Breast epithelium (tissue), 4 donors: ENCODE results near the gene TMPRSS13. TPM values are rescaled to one million over a fixed set of nuclear protein-coding genes. Genes with fewer than 3 reads are reported as not detected.

Source experiments
- DNase-seq, 2 donors: peaks; one replicate each; pipeline ENCODE4 v3.0.0-alpha.2; 2019; ENCODE audit warnings: low spot score in 2 of 2
- H3K27ac ChIP-seq, 2 donors: fragments of 200-600 bp; sonication (generic) in 1 of 2; one replicate each; pipeline ENCODE4 v1.5.1; 2016 to 2019; ENCODE audit warnings: mild to moderate bottlenecking in 1 of 2
- H3K27me3 ChIP-seq, 2 donors: fragments of 200-600 bp; sonication (generic) in 1 of 2; one replicate each; pipeline versions ENCODE4 v1.5.1 to v1.6.0; 2017 to 2019; ENCODE audit warnings: control low read depth in 1 of 2, mild to moderate bottlenecking in 1 of 2
- H3K36me3 ChIP-seq: fragments of 200-600 bp; one replicate; pipeline ENCODE4 v1.5.1; 2019
- H3K4me1 ChIP-seq, 2 donors: fragments of 200-600 bp; sonication (generic); one replicate each; pipeline ENCODE4 v1.5.1; 2016 to 2019; ENCODE audit warnings: control low read depth in 1 of 2
- H3K4me3 ChIP-seq, 3 donors: fragments of 200-600 bp; sonication (generic); 1 replicate in 2 of 3; 2 replicates in 1 of 3; pipeline ENCODE4 v1.5.1; 2016 to 2019; ENCODE audit warnings: mild to moderate bottlenecking in 3 of 3, moderate library complexity in 2 of 3
- H3K9me3 ChIP-seq, 2 donors: fragments of 200-600 bp; sonication (generic) in 1 of 2; one replicate each; pipeline ENCODE4 v1.5.1; 2016 to 2019; ENCODE audit warnings: control low read depth in 1 of 2
- POLR2A ChIP-seq: fragments of 450-650 bp; IDR thresholded peaks from one replicate; pipeline ENCODE4 v1.6.1; 2016; ENCODE audit warnings: antibody characterized with exemption, mild to moderate bottlenecking, moderate library complexity
- POLR2AphosphoS5 ChIP-seq, 3 donors: sonication (generic); formaldehyde crosslinking; IDR thresholded peaks; one replicate each; pipeline ENCODE4 v1.6.1; 2017; ENCODE audit warnings: antibody characterized with exemption in 3 of 3
- intact Hi-C: fragments of 100-400 bp; cut with DNase I; formaldehyde crosslinking; loops from one replicate; pipeline ENCODE4 v1.15.1; 2023; ENCODE audit warnings: low total_unique reads
- total RNA-seq, 3 donors: library from RNA; depleted of rRNA; stranded (reverse); fragments of >200 nt; gene quantifications; one replicate each; pipeline ENCODE4 v1.1.0, GENCODE V29; 2016
- TF ChIP-seq, protein P1 (sequence below), 3 donors: fragments of 450-650 bp; IDR thresholded peaks; one replicate each; pipeline ENCODE4 v1.5.1; 2016 to 2017; ENCODE audit warnings: antibody characterized with exemption in 3 of 3, mild to moderate bottlenecking in 3 of 3, moderate library complexity in 3 of 3

TMPRSS13 gene
- total RNA-seq, 3 donors from 2014 or later: 0.32 to 34.0 (median 12.5) TPM

- Histone ChIP-seq H3K9me3 (no peaks in the 10 kb centered on the region), H3K4me3 (no peak overlapping the region), H3K27me3 (no peaks in the 10 kb centered on the region), H3K27ac (no peak overlapping the region), H3K36me3 (no peaks in the 10 kb centered on the region), H3K4me1 (no peaks in the 10 kb centered on the region)
- TF ChIP-seq, protein P1, sequence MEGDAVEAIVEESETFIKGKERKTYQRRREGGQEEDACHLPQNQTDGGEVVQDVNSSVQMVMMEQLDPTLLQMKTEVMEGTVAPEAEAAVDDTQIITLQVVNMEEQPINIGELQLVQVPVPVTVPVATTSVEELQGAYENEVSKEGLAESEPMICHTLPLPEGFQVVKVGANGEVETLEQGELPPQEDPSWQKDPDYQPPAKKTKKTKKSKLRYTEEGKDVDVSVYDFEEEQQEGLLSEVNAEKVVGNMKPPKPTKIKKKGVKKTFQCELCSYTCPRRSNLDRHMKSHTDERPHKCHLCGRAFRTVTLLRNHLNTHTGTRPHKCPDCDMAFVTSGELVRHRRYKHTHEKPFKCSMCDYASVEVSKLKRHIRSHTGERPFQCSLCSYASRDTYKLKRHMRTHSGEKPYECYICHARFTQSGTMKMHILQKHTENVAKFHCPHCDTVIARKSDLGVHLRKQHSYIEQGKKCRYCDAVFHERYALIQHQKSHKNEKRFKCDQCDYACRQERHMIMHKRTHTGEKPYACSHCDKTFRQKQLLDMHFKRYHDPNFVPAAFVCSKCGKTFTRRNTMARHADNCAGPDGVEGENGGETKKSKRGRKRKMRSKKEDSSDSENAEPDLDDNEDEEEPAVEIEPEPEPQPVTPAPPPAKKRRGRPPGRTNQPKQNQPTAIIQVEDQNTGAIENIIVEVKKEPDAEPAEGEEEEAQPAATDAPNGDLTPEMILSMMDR (IDR thresholded peaks at IDR 0.05): no peak
- TF ChIP-seq POLR2AphosphoS5 (IDR thresholded peaks at IDR 0.05): no peak
- TF ChIP-seq POLR2A: no peak
- no peak for DNase-seq
- intact Hi-C loops: no loop called here
Measured at GRCh38 chr11:117859488-117860112, 69.6 kb downstream of the TMPRSS13 start.

GRCh38 chr11:117859061-117859460, 70.1 kb downstream of the TMPRSS13 start:
- DNase-seq: no peak
- H3K4me3 ChIP-seq: no peak overlapping the region
- H3K27me3 ChIP-seq: no peaks in the 10 kb centered on the region
- no peak overlapping the region for H3K27ac ChIP-seq
- no peaks in the 10 kb centered on the region for H3K36me3 ChIP-seq
- no peaks in the 10 kb centered on the region for H3K4me1 ChIP-seq
- intact Hi-C loops: no loop called here
- no peak for TF ChIP-seq POLR2AphosphoS5 (IDR thresholded peaks at IDR 0.05)
- no peak for TF ChIP-seq POLR2A
- TF ChIP-seq, protein P1 (IDR thresholded peaks at IDR 0.05): no peak
- H3K9me3 ChIP-seq: no peaks in the 10 kb centered on the region

DNA sequence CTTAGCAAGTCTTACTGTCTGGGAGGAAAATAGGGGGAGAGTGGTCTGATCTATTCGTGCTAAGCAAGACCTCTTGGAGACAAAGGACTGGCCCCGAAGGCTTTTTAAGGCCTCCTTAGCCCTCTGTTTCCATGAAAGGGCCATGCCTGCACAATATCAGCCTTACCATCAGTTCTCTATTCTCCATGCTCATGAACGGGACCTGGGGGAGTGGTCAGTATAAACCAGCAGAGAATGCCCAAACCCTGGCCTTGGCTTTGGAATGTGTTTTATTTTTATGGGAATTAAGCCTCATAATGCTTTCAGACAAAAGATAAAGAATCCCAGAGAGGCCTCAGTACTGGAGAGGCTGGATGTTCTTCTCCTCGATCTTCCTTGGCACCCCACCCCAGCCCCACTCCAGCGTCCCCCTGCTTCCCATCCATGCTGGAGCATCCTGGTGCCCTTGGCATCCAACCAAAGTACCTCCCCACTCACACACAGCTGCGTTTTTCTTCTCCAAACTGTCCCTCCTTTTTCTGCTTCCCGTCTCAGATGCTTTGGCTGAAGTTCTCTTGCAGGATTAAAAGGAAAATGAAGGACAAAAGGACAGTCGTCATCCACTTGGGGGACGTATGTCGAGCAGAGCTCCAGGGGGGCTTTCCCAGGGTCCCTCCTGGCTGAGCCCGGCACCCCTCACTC, 71.3 kb downstream of the TMPRSS13 start:
- intact Hi-C loops: no loop called here
- Histone ChIP-seq H3K4me1 (no peaks in the 10 kb centered on the region), H3K4me3 (no peak overlapping the region), H3K36me3 (no peaks in the 10 kb centered on the region), H3K9me3 (no peaks in the 10 kb centered on the region), H3K27ac (no peak overlapping the region), H3K27me3 (no peaks in the 10 kb centered on the region)
- TF ChIP-seq, protein P1 (IDR thresholded peaks at IDR 0.05): no peak
- no peak for DNase-seq

- no peak for DNase-seq
- no peak overlapping the region for H3K4me3 ChIP-seq
- no peaks in the 10 kb centered on the region for H3K9me3 ChIP-seq
- TF ChIP-seq, protein P1 (IDR thresholded peaks at IDR 0.05): no peak
- TF ChIP-seq POLR2AphosphoS5 (IDR thresholded peaks at IDR 0.05) (no peak), POLR2A (no peak)
- no peak overlapping the region for H3K27ac ChIP-seq
- H3K36me3 ChIP-seq: no peaks in the 10 kb centered on the region
- no peaks in the 10 kb centered on the region for H3K27me3 ChIP-seq
- H3K4me1 ChIP-seq: no peaks in the 10 kb centered on the region
- intact Hi-C loops: no loop called here
Measured at GRCh38 chr11:117855912-117856651, 73.1 kb downstream of the TMPRSS13 start.
